ENCODE data around the gene SEMA6D. TPM values are rescaled to one million over a fixed set of nuclear protein-coding genes. Genes with fewer than 3 reads are reported as not detected.

The SEMA6D gene
- total RNA-seq, 4 donors from 2014 or later, result 23.3 to 59.4 (median 42.7) TPM

DNA sequence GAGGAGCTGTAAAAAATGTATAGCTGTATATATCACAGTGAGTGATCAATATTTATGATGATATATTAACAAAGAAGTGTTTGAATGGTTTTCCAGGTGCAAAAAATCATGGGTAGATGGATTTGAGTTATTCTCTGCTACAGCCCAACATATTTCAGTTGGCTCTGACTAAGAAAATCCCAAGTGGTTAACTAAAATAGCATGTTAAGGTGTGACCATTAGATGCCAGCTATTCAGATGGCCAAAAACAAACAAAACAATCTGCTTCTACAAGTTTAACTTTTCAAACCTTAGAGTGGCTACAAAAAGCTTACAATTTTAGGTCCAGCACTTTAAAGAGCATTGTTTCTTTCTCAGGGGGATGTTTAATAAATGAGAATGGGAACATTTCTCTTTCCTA is 67.5 kb downstream of the SEMA6D start:
- no peaks in the 10 kb centered on the region for H3K36me3 ChIP-seq
- H3K27ac ChIP-seq, result no peak overlapping the region
- intact Hi-C loops (cut with DNase I; ENCODE audit: low total_unique reads), result no loop called here
- H3K4me3 ChIP-seq, result no peak overlapping the region
- H3K27me3 ChIP-seq, result no peaks in the 10 kb centered on the region
- TF ChIP-seq CTCF (IDR thresholded peaks at IDR 0.05) (no peak), POLR2A (IDR thresholded peaks at IDR 0.05) (no peak), EP300 (IDR thresholded peaks at IDR 0.05; ENCODE audit: low read depth) (no peak)
- H3K9me3 ChIP-seq, result no peaks in the 10 kb centered on the region
- no peak for DNase-seq
- in situ Hi-C loops (cut with MboI; ENCODE audit: low pct_ligation_motif_present in 1 of 4, low pct_unique_long_range_greater_than_20kb in 1 of 4, low sequenced_read_pairs in 3 of 4), result no loop called here
- peaks cover 0 to 4% (median 0%) of the 10 kb centered on the region in 4 donors for H3K4me1 ChIP-seq

- intact Hi-C loops (cut with DNase I; ENCODE audit: low total_unique reads), result no loop called here
- in situ Hi-C loops (cut with MboI; ENCODE audit: low pct_ligation_motif_present in 1 of 4, low pct_unique_long_range_greater_than_20kb in 1 of 4, low sequenced_read_pairs in 3 of 4), result no loop called here
- H3K4me1 ChIP-seq, result peaks cover 0 to 4% (median 0%) of the 10 kb centered on the region in 4 donors
Observed at GRCh38 chr15:47786371-47786770, 69.1 kb downstream of the SEMA6D start.

DNA sequence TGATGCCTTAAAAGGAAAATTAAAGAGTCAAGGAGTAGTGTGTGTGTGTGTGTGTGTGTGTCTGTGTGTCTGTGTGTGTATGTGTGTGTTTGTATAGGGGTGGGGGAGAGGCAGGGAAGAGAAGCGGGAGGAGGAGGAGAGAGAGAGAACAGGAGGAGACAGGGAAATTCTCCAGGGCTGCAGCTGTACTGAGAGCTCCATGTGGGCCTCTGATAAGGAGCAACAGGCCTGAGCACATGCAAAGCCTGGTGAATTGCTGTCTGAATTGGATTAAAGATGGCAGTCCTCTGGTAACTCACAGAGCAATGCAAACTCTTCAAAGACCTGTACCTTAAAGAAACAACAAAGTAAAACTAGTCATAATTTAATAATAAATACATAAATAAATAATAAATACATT is 70.6 kb downstream of the SEMA6D start:
- DNase-seq, result no peak
- Histone ChIP-seq H3K4me1 (peaks cover 0 to 4% (median 0%) of the 10 kb centered on the region in 4 donors), H3K36me3 (no peaks in the 10 kb centered on the region), H3K9me3 (no peaks in the 10 kb centered on the region), H3K27ac (no peak overlapping the region), H3K4me3 (no peak overlapping the region), H3K27me3 (no peaks in the 10 kb centered on the region)
- in situ Hi-C loops (cut with MboI; ENCODE audit: low pct_ligation_motif_present in 1 of 4, low pct_unique_long_range_greater_than_20kb in 1 of 4, low sequenced_read_pairs in 3 of 4), result no loop called here
- WGBS, 2 donors (ENCODE audit: low coverage in 1 of 2), result 69 to 88% methylated on average over 1 of the region's 1 CpG
- intact Hi-C loops (cut with DNase I; ENCODE audit: low total_unique reads), result no loop called here
- TF ChIP-seq POLR2AphosphoS5 (IDR thresholded peaks at IDR 0.05) (no peak), CTCF (IDR thresholded peaks at IDR 0.05) (no peak), POLR2A (IDR thresholded peaks at IDR 0.05) (no peak), EP300 (IDR thresholded peaks at IDR 0.05; ENCODE audit: low read depth) (no peak)

More at GRCh38 chr15:47786371-47786770, 69.1 kb downstream of the SEMA6D start:
- TF ChIP-seq POLR2A (IDR thresholded peaks at IDR 0.05) (no peak), CTCF (IDR thresholded peaks at IDR 0.05) (no peak), POLR2AphosphoS5 (IDR thresholded peaks at IDR 0.05) (no peak), EP300 (IDR thresholded peaks at IDR 0.05; ENCODE audit: low read depth) (no peak)
- no peak overlapping the region for H3K27ac ChIP-seq
- no peaks in the 10 kb centered on the region for H3K27me3 ChIP-seq
- no peaks in the 10 kb centered on the region for H3K36me3 ChIP-seq
- no peak for DNase-seq
- no peaks in the 10 kb centered on the region for H3K9me3 ChIP-seq
- 76 to 82% methylated on average over 4 of the region's 4 CpGs for WGBS, 2 donors (ENCODE audit: low coverage in 1 of 2)
- no peak overlapping the region for H3K4me3 ChIP-seq

DNA sequence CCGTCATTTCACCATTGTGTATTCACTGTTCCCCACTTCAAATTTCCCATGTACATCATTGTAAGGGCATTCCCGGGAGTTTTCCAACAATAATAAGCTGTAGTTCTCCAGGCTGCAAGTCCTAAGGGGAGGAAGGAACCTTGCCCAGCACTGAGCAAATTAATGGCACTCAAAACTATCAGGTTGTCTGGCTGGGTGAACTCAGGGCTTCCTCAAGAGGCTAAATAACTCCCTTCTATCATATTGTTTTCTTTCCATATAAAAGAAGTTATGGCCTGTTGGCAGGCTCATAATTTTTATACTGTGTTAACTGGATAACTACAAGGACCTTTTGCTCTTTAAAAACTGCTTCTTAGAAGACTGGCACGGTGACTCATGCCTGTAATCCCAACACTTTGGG is 71.4 kb downstream of the SEMA6D start:
- 52 to 54% methylated on average over 2 to 3 of the region's 3 CpGs for WGBS, 2 donors (ENCODE audit: low coverage in 1 of 2)
- peaks cover 0 to 4% (median 0%) of the 10 kb centered on the region in 4 donors for H3K4me1 ChIP-seq
- in situ Hi-C loops (cut with MboI; ENCODE audit: low pct_ligation_motif_present in 1 of 4, low pct_unique_long_range_greater_than_20kb in 1 of 4, low sequenced_read_pairs in 3 of 4) (no loop called here), intact Hi-C loops (cut with DNase I; ENCODE audit: low total_unique reads) (no loop called here)
- H3K27me3 ChIP-seq, result no peaks in the 10 kb centered on the region
- no peak overlapping the region for H3K4me3 ChIP-seq
- TF ChIP-seq POLR2AphosphoS5 (IDR thresholded peaks at IDR 0.05) (no peak), POLR2A (IDR thresholded peaks at IDR 0.05) (no peak), EP300 (IDR thresholded peaks at IDR 0.05; ENCODE audit: low read depth) (no peak), CTCF (IDR thresholded peaks at IDR 0.05) (no peak)
- no peaks in the 10 kb centered on the region for H3K36me3 ChIP-seq
- H3K27ac ChIP-seq, result no peak overlapping the region
- H3K9me3 ChIP-seq, result no peaks in the 10 kb centered on the region
- DNase-seq, result no peak

All from transverse colon (tissue), 4 donors.